Activated CD4-positive, alpha-beta memory T cell treated with anti-CD3 and anti-CD28 coated beads for 36 hours (primary cell): Measurements from ENCODE around the gene CDK14. TPM values are rescaled to one million over a fixed set of nuclear protein-coding genes. Genes with fewer than 3 reads are reported as not detected.

Source experiments
- CTCF ChIA-PET: fragments of 350-600 bp; sonication (Branson Sonifier 250); formaldehyde crosslinking; loops from one replicate; lab custom pipeline; 2021; ENCODE audit warnings: antibody characterized with exemption, inconsistent platforms; lab: Charles Lee
- POLR2A ChIA-PET: fragments of 350-600 bp; sonication (Branson Sonifier 250); formaldehyde crosslinking; loops from one replicate; lab custom pipeline; 2021; ENCODE audit warnings: antibody characterized with exemption; lab: Charles Lee
- DNase-seq: peaks from one replicate; pipeline ENCODE4 v3.0.0-alpha.2; 2020
- H3K27ac Mint-ChIP-seq: one replicate; pipeline ENCODE4 v1.8.0; 2021; ENCODE audit warnings: mixed read lengths
- H3K27me3 Mint-ChIP-seq: one replicate; pipeline ENCODE4 v1.8.0; 2021; ENCODE audit warnings: mixed read lengths
- H3K36me3 Mint-ChIP-seq: one replicate; pipeline ENCODE4 v1.8.0; 2021; ENCODE audit warnings: mixed read lengths
- H3K4me1 Mint-ChIP-seq: one replicate; pipeline ENCODE4 v1.8.0; 2021; ENCODE audit warnings: low read depth, mixed read lengths
- H3K4me3 Mint-ChIP-seq: one replicate; pipeline ENCODE4 v1.8.0; 2021; ENCODE audit warnings: mild to moderate bottlenecking, mixed read lengths
- H3K9me3 Mint-ChIP-seq: one replicate; pipeline ENCODE4 v1.8.0; 2021; ENCODE audit warnings: mixed read lengths
- intact Hi-C: fragments of 100-400 bp; cut with micrococcal nuclease; formaldehyde crosslinking; loops from one replicate; pipeline ENCODE4 v1.15.1; 2023
- total RNA-seq, 2 experiments: library from RNA; stranded (reverse); gene quantifications; one replicate each; pipeline ENCODE4 v1.2.3, GENCODE V29; 2021

CDK14 gene
- total RNA-seq, 2 experiments from 2014 or later, result not detected

DNA sequence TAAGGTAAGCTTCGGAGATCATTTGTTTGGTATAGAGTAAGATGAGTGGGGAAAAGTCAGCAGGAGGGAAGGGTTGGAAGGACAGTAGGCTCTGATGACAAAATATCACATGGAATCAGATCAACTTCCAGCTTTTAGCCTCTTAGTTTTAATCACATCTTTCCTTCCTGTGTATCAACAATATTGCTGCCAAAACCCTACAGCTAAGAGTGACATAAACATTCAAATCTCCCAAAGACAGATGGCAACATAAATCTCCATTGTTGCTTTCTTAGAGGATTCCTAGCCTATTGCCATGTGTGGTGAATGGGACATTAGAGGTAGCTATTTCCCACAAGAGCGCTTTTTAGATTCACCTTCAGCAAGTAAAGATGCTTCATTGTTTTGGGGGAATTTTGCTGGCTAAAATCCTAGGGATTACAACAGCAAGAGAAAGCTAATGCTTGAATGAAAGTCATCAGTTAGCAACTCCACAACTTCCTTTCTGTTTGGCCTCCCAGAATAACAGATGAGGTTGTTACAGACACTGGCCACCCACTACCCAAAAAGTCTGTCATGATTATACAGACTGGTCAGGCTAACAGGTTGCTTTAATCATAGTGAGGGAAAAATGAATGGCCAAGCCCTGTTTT is 632.9 kb downstream of the CDK14 start:
- POLR2A ChIA-PET, result no interaction called here
- no peaks in the 10 kb centered on the region for H3K36me3 Mint-ChIP-seq
- CTCF ChIA-PET, result no interaction called here

GRCh38 chr7:91230100-91230499 is 634.0 kb downstream of the CDK14 start:
- H3K27ac Mint-ChIP-seq, result no peak overlapping the region

More for the DNA sequence above, 632.9 kb downstream of the CDK14 start:
- Mint-ChIP-seq H3K27ac (no peak overlapping the region), H3K4me3 (no peak overlapping the region), H3K4me1 (no peaks in the 10 kb centered on the region), H3K9me3 (no peaks in the 10 kb centered on the region), H3K27me3 (no peaks in the 10 kb centered on the region)
- DNase-seq, result no peak
- intact Hi-C loops, result no loop called here

GRCh38 chr7:91230503-91230902 is 634.4 kb downstream of the CDK14 start:
- no peak for DNase-seq
- no peaks in the 10 kb centered on the region for H3K27me3 Mint-ChIP-seq
- no peaks in the 10 kb centered on the region for H3K36me3 Mint-ChIP-seq
- H3K4me1 Mint-ChIP-seq, result no peaks in the 10 kb centered on the region
- H3K9me3 Mint-ChIP-seq, result no peaks in the 10 kb centered on the region
- POLR2A ChIA-PET, result no interaction called here
- H3K4me3 Mint-ChIP-seq, result no peak overlapping the region
- intact Hi-C loops, result no loop called here
- H3K27ac Mint-ChIP-seq, result no peak overlapping the region
- CTCF ChIA-PET, result no interaction called here

More at GRCh38 chr7:91230100-91230499, 634.0 kb downstream of the CDK14 start:
- intact Hi-C loops, result no loop called here
- CTCF ChIA-PET, result no interaction called here
- Mint-ChIP-seq H3K9me3 (no peaks in the 10 kb centered on the region), H3K27me3 (no peaks in the 10 kb centered on the region), H3K36me3 (no peaks in the 10 kb centered on the region), H3K4me3 (no peak overlapping the region), H3K4me1 (no peaks in the 10 kb centered on the region)
- POLR2A ChIA-PET, result no interaction called here
- no peak for DNase-seq

- no peak overlapping the region for H3K27ac Mint-ChIP-seq
- no peak for DNase-seq
- CTCF ChIA-PET, result no interaction called here
- no peaks in the 10 kb centered on the region for H3K4me1 Mint-ChIP-seq
- no peaks in the 10 kb centered on the region for H3K9me3 Mint-ChIP-seq
- H3K36me3 Mint-ChIP-seq, result no peaks in the 10 kb centered on the region
- H3K27me3 Mint-ChIP-seq, result no peaks in the 10 kb centered on the region
- POLR2A ChIA-PET, result no interaction called here
- intact Hi-C loops, result no loop called here
- H3K4me3 Mint-ChIP-seq, result no peak overlapping the region
These were observed 637.1 kb downstream of the CDK14 start for GRCh38 chr7:91233212-91233611.

DNA sequence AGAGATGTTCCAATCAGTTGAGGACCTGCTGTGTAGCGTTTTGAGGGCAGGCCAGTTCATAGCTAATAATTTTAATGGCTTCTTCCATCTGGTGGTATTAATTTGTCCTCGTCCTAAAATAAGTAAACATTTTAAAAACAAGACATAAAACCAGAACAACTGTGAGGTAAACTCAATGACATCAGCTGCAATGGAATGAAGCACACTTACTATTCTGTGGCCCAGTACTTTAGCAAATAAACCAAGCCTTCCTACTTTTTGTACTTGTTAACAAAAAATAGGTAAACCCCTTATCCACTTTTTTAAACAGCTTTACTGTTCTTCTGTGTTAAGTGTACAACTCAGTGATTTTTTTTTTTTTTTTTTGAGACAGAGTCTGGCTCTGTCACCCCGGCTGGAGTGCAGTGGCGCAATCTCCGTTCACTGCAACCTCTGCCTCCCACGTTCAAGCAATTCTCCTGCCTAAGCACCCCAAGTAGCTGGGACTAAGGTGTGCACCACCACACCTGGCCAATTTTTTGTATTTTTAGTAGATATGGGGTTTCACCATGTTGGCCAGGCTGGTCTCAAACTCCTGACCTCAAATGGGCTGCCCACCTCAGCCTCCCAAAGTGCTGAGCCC is 639.2 kb downstream of the CDK14 start:
- Mint-ChIP-seq H3K4me1 (no peaks in the 10 kb centered on the region), H3K27ac (no peak overlapping the region), H3K27me3 (no peaks in the 10 kb centered on the region), H3K4me3 (no peak overlapping the region), H3K36me3 (no peaks in the 10 kb centered on the region), H3K9me3 (no peaks in the 10 kb centered on the region)
- DNase-seq, result no peak
- intact Hi-C loops, result no loop called here
- ChIA-PET POLR2A (no interaction called here), CTCF (no interaction called here)

DNA sequence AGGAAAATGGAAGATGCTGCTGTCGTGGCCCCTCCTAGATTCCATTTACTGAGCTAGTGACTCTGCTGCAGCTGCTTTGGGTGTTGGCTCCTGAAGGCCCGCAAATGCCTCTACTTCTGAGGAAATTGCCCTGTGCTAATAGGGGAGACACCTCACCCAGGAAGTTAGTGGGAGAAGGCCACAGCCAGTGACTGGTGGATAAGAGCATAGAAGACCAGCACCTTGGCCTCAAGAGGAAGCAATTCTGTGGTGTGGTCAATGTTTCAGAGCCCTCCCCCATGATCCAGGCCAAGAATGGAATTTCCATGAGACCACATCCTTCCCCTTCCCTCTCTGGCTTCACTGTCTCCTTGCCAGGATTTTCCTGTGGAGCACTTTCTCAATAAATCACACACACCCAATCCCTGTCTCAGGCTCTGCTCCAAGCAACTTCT is 643.1 kb downstream of the CDK14 start:
- intact Hi-C loops, result no loop called here
- POLR2A ChIA-PET, result no interaction called here
- H3K27ac Mint-ChIP-seq, result no peak overlapping the region
- H3K4me3 Mint-ChIP-seq, result no peak overlapping the region
- CTCF ChIA-PET, result no interaction called here
- no peak for DNase-seq
- peaks cover 2% of the 10 kb centered on the region for H3K27me3 Mint-ChIP-seq
- H3K9me3 Mint-ChIP-seq, result no peaks in the 10 kb centered on the region
- no peaks in the 10 kb centered on the region for H3K4me1 Mint-ChIP-seq
- H3K36me3 Mint-ChIP-seq, result no peaks in the 10 kb centered on the region

DNA sequence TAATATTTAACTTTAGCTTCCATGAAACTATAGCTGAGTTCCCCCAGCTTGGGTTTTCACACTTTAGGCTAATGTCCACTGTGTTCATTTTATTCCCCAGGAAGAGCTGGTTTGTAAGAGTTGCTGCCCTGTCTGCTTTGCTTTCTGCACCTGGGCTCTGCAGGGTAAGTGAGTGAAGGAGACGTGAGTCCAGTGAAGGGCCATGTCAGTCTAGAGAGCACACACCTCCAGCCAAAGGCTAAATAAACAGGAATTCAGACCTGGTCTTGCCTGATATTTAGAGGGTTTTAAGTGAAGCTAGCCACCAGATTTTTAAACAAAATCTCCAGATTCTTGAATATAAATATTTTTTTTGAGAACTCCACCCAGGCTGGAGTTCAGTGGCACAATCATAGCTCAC is 643.7 kb downstream of the CDK14 start:
- Mint-ChIP-seq H3K9me3 (no peaks in the 10 kb centered on the region), H3K4me1 (no peaks in the 10 kb centered on the region), H3K36me3 (no peaks in the 10 kb centered on the region), H3K27me3 (peaks cover 2% of the 10 kb centered on the region), H3K4me3 (no peak overlapping the region), H3K27ac (no peak overlapping the region)
- POLR2A ChIA-PET, result no interaction called here
- CTCF ChIA-PET, result no interaction called here
- intact Hi-C loops, result no loop called here
- DNase-seq, result no peak

DNA sequence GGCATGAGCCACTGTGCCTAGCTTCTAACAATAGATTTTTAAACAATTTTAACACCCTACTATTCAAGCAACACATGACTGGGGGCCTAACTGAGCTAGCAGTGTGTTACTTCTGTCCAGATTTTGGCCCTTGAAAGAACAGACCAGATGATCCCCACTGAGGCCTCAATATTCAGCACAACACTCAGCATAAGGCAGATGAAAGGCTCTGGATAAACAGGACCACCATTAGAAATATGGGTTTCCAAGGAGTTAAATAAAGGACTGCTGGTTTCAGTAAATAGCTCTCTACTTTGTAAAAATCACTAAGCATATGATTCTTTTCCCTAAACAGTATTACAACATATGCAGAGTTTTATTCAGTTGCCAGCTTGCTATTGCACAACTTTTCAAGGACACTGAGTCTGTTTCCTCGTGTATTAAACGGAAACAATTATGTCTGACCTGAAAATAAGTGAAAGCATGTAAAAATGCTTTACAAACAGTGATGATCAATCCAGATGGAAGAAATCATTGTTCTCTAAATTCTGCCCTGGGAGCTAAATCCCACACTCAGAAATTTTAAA is 644.3 kb downstream of the CDK14 start:
- intact Hi-C loops, result no loop called here
- no peaks in the 10 kb centered on the region for H3K36me3 Mint-ChIP-seq
- H3K27me3 Mint-ChIP-seq, result peaks cover 2% of the 10 kb centered on the region
- ChIA-PET CTCF (no interaction called here), POLR2A (no interaction called here)
- no peaks in the 10 kb centered on the region for H3K4me1 Mint-ChIP-seq
- no peak overlapping the region for H3K27ac Mint-ChIP-seq
- no peaks in the 10 kb centered on the region for H3K9me3 Mint-ChIP-seq
- DNase-seq, result no peak
- no peak overlapping the region for H3K4me3 Mint-ChIP-seq

DNA sequence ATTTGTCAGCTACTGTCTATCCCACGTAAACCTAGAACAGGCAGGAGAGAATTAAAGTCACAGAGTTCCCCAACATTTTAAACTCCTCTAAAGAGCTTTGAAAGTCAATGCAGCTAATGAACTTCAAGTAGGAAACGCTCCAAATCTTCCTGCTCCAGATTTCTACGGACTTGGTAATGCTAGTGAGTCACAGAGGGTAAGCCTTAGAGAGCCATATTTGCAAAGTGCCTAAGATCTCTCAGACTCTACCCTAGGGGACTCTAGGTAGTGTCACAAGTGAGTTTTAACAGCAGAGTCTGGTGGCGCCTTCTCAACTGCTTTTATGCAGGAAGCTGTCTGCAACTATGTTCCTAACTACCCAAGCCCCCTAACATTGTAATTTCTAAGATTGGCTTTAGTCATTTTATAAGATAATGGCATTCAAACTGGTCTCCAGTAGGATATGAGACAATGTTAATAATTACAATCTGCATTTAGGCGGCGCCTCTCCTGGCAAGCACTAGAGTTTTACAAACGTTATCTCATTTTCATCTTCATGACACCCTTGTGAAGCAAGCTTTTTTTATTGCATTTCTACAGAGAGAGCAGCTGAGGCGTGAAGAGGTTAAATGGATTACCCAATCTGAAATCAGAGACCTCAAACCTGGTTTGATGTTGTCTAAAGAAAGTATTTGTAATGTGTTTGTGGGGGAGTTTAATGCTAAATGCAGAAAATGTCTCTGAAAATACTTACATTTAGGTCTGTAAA is 646.1 kb downstream of the CDK14 start:
- DNase-seq, result no peak
- Mint-ChIP-seq H3K4me1 (no peaks in the 10 kb centered on the region), H3K27ac (no peak overlapping the region), H3K9me3 (no peaks in the 10 kb centered on the region), H3K27me3 (peaks cover 2% of the 10 kb centered on the region), H3K4me3 (no peak overlapping the region), H3K36me3 (no peaks in the 10 kb centered on the region)
- ChIA-PET POLR2A (no interaction called here), CTCF (no interaction called here)
- intact Hi-C loops, result no loop called here

- Mint-ChIP-seq H3K27ac (no peak overlapping the region), H3K4me1 (no peaks in the 10 kb centered on the region), H3K36me3 (no peaks in the 10 kb centered on the region), H3K9me3 (no peaks in the 10 kb centered on the region), H3K4me3 (no peak overlapping the region), H3K27me3 (peaks cover 2% of the 10 kb centered on the region)
- CTCF ChIA-PET, result no interaction called here
- DNase-seq, result no peak
- POLR2A ChIA-PET, result no interaction called here
- intact Hi-C loops, result no loop called here
These were observed 647.6 kb downstream of the CDK14 start for GRCh38 chr7:91243591-91244301.

GRCh38 chr7:91247500-91247899 is 651.4 kb downstream of the CDK14 start:
- Mint-ChIP-seq H3K36me3 (no peaks in the 10 kb centered on the region), H3K4me3 (no peak overlapping the region), H3K27me3 (no peaks in the 10 kb centered on the region), H3K4me1 (no peaks in the 10 kb centered on the region), H3K27ac (no peak overlapping the region), H3K9me3 (no peaks in the 10 kb centered on the region)
- POLR2A ChIA-PET, result no interaction called here
- CTCF ChIA-PET, result no interaction called here
- DNase-seq, result no peak
- intact Hi-C loops, result no loop called here

DNA sequence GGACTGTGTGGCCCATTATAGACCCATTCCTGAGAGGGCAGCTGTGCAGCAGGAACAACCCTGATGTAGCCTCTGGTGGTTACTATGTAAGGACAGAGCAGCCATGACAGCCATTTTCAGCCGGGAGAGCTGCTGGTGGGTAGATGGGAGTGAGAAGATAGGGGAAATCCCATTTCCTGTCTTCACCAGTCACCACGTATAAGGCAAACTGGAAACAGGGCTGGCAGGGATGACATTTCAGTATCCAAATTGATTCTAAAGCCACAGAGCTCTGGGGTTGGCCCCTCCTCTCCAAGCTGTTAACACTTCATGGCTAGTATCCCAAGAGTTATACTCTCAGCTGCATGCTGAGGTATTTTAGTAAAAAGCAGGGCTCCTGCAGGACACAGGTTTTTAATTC is 652.9 kb downstream of the CDK14 start:
- ChIA-PET CTCF (no interaction called here), POLR2A (no interaction called here)
- Mint-ChIP-seq H3K27ac (no peak overlapping the region), H3K27me3 (no peaks in the 10 kb centered on the region), H3K4me1 (no peaks in the 10 kb centered on the region), H3K9me3 (no peaks in the 10 kb centered on the region), H3K36me3 (no peaks in the 10 kb centered on the region), H3K4me3 (no peak overlapping the region)
- intact Hi-C loops, result no loop called here
- no peak for DNase-seq
